Measurements from ENCODE around the gene GNA15.

The GNA15 gene

GRCh38 chr19:3097442-3097871 is 38.4 kb upstream of the GNA15 start:
- no peak for TF ChIP-seq CTCF (IDR thresholded peaks at IDR 0.05; ENCODE audit: extremely low read depth, missing control alignments)
- no peak for DNase-seq (ENCODE audit: low spot score)

GRCh38 chr19:3098141-3098514 is 37.7 kb upstream of the GNA15 start:
- no peak for TF ChIP-seq CTCF (IDR thresholded peaks at IDR 0.05; ENCODE audit: extremely low read depth, missing control alignments)
- DNase-seq (ENCODE audit: low spot score): no peak

- DNase-seq (ENCODE audit: low spot score): no peak
- no peak for TF ChIP-seq CTCF (IDR thresholded peaks at IDR 0.05; ENCODE audit: extremely low read depth, missing control alignments)
Measured at GRCh38 chr19:3098515-3099346, 37.1 kb upstream of the GNA15 start.

- no peak for DNase-seq (ENCODE audit: low spot score)
- no peak for TF ChIP-seq CTCF (IDR thresholded peaks at IDR 0.05; ENCODE audit: extremely low read depth, missing control alignments)
Measured at GRCh38 chr19:3099347-3100145, 36.3 kb upstream of the GNA15 start.

- no peak for DNase-seq (ENCODE audit: low spot score)
- no peak for TF ChIP-seq CTCF (IDR thresholded peaks at IDR 0.05; ENCODE audit: extremely low read depth, missing control alignments)
Measured at GRCh38 chr19:3100331-3100730, 35.5 kb upstream of the GNA15 start.

- TF ChIP-seq CTCF (IDR thresholded peaks at IDR 0.05; ENCODE audit: extremely low read depth, missing control alignments): no peak
- DNase-seq (ENCODE audit: low spot score): no peak
Measured at GRCh38 chr19:3100747-3101730, 34.8 kb upstream of the GNA15 start.

All from GM20000 (cell line).